GM12878 (cell line): ENCODE results near the gene THSD4. TPM values are rescaled to one million over a fixed set of nuclear protein-coding genes. Genes with fewer than 3 reads are reported as not detected.

Source experiments
- ATAC-seq: fragments of 200-7000 bp; cut with Tn5 transposase; 3 replicates; pipeline ENCODE4 v1.9.1; 2020; ENCODE audit warnings: mild to moderate bottlenecking, moderate library complexity
- BruUV-seq: library from RNA; stranded (reverse); fragments of 400-500 nt; replicated peaks from 2 replicates; lab custom pipeline; 2021; lab: Mats Ljungman, UMichigan
- CTCF ChIA-PET: fragments of 300-600 bp; sonication (Branson Sonifier 250); formaldehyde crosslinking; extraction: SDS; loops from one replicate; lab custom pipeline; 2021; ENCODE audit warnings: inconsistent platforms; lab: Yijun Ruan, JAX
- POLR2A ChIA-PET: fragments of 350-600 bp; formaldehyde crosslinking; extraction: SDS; loops from one replicate; lab custom pipeline; 2021; ENCODE audit warnings: inconsistent platforms; lab: Charles Lee
- RAD21 ChIA-PET: fragments of 300-600 bp; sonication (Branson Sonifier 250); formaldehyde crosslinking; loops from one replicate; lab custom pipeline; 2023; ENCODE audit warnings: antibody characterized with exemption; ENCODE audit not compliant: unreplicated experiment; lab: Charles Lee
- SMC1A ChIA-PET: fragments of 300-600 bp; sonication (Branson Sonifier 250); formaldehyde crosslinking; loops from one replicate; lab custom pipeline; 2023; ENCODE audit not compliant: unreplicated experiment, uncharacterized antibody; lab: Charles Lee
- DNase-seq: peaks from one replicate; pipeline ENCODE4 v3.0.0-alpha.2; 2011; ENCODE audit warnings: low read depth, low spot score
- FAIRE-seq: peaks from 3 replicates; lab custom pipeline; 2011; peaks lifted over from hg19 to GRCh38; lab: Jason Lieb, UNC
- H2AFZ ChIP-seq: 2 replicates; pipeline ENCODE4 v1.6.0; 2011; ENCODE audit warnings: low read depth, low read length, control low read depth; ENCODE audit not compliant: control insufficient read depth
- H3K27ac ChIP-seq: 2 replicates; pipeline ENCODE4 v1.5.1; 2011; ENCODE audit warnings: control low read depth; ENCODE audit not compliant: control insufficient read depth, insufficient read depth
- H3K27me3 ChIP-seq, 2 experiments: replicated peaks in 1 of 2; 2 replicates each; pipeline versions ENCODE4 v1.6.0 to v1.6.1; 2011; ENCODE audit warnings: low read length in 1 of 2; ENCODE audit not compliant: control insufficient read depth in 2 of 2, insufficient read depth in 2 of 2
- H3K36me3 ChIP-seq, 2 experiments: 2 replicates each; pipeline ENCODE4 v1.5.1; 2011; ENCODE audit warnings: low read length in 1 of 2; ENCODE audit not compliant: control insufficient read depth in 2 of 2, insufficient read depth in 2 of 2
- H3K4me1 ChIP-seq: 2 replicates; pipeline ENCODE4 v1.6.1; 2011; ENCODE audit warnings: mild to moderate bottlenecking, low read length, moderate library complexity, mixed read lengths; ENCODE audit not compliant: control insufficient read depth, insufficient read depth
- H3K4me2 ChIP-seq: 2 replicates; pipeline ENCODE4 v1.6.0; 2011; ENCODE audit warnings: control low read depth; ENCODE audit not compliant: control insufficient read depth, insufficient read depth
- H3K4me3 ChIP-seq: fragments of 200-600 bp; sonication (generic); 2 replicates; pipeline ENCODE4 v1.5.1; 2016
- H3K79me2 ChIP-seq: 2 replicates; pipeline ENCODE4 v1.6.0; 2011; ENCODE audit warnings: low read length; ENCODE audit not compliant: control insufficient read depth, insufficient read depth
- H3K9ac ChIP-seq: 2 replicates; pipeline ENCODE4 v1.8.0; 2011; ENCODE audit warnings: low read length, control low read depth, mixed read lengths; ENCODE audit not compliant: control insufficient read depth, insufficient read depth
- H3K9me3 ChIP-seq: replicated peaks from 3 replicates; pipeline ENCODE4 v1.5.1; 2011; ENCODE audit warnings: mild to moderate bottlenecking, low read length; ENCODE audit not compliant: control insufficient read depth, insufficient read depth
- H4K20me1 ChIP-seq: 2 replicates; pipeline ENCODE4 v1.6.0; 2011; ENCODE audit not compliant: control insufficient read depth, insufficient read depth
- E4F1 ChIP-seq: fragments of 450-650 bp; IDR thresholded peaks from 2 replicates; pipeline ENCODE4 v1.6.1; 2018; ENCODE audit warnings: borderline replicate concordance, mild to moderate bottlenecking; ENCODE audit not compliant: partially characterized antibody
- FOXK2 ChIP-seq: fragments of 450-650 bp; IDR thresholded peaks from 2 replicates; pipeline ENCODE4 v1.6.1; 2017; ENCODE audit warnings: mild to moderate bottlenecking, moderate library complexity
- SP1 ChIP-seq: IDR thresholded peaks from one replicate; pipeline ENCODE4 v1.6.1; 2011; ENCODE audit warnings: low read depth, low read length
- SUPT20H ChIP-seq: IDR thresholded peaks from 2 replicates; pipeline ENCODE4 v1.6.1; 2011; ENCODE audit warnings: low read depth, mild to moderate bottlenecking, low read length, moderate library complexity, borderline replicate concordance; ENCODE audit not compliant: control insufficient read depth
- TCF3 ChIP-seq: IDR thresholded peaks from 2 replicates; pipeline ENCODE4 v1.6.1; 2012; ENCODE audit warnings: low read depth, mild to moderate bottlenecking, low read length, borderline replicate concordance; ENCODE audit not compliant: insufficient read depth
- ZSCAN29 ChIP-seq: fragments of 450-650 bp; IDR thresholded peaks from 2 replicates; pipeline ENCODE4 v1.6.1; 2017; ENCODE audit warnings: mild to moderate bottlenecking, moderate library complexity
- WGBS: methylation state at CpG from one replicate; pipeline ENCODE4 v1.1.6; 2016; ENCODE audit warnings: low lambda C conversion rate; ENCODE audit not compliant: insufficient replicate concordance, insufficient coverage; ENCODE audit errors: missing lambda C conversion rate; 5-methylcytosine and 5-hydroxymethylcytosine counted together
- in situ Hi-C: fragments of 300-500 bp; cut with MboI; formaldehyde crosslinking; loops from 9 replicates; pipeline ENCODE4 v1.14.3; 2018; ENCODE audit warnings: mixed read lengths
- intact Hi-C: fragments of 100-400 bp; cut with micrococcal nuclease; formaldehyde crosslinking; loops from one replicate; pipeline ENCODE4 v1.14.2; 2022; ENCODE audit not compliant: unreplicated experiment
- polyA plus RNA-seq, 11 experiments: library from polyadenylated mRNA; depleted of rRNA in 4 of 11; unstranded in 6 of 11; stranded (reverse) in 5 of 11; fragments of >200 nt; fragmentation: Nextera tagmentation in 4 of 11; fragmentation: Illumina TruSeq in 1 of 11; extraction: Ambion mirVana in 4 of 11; extraction: Trizol in 1 of 11; gene quantifications; 1 replicate in 1 of 11; 2 replicates in 10 of 11; pipeline versions ENCODE4 v1.2.1 to v1.2.3, GENCODE V29; 2011 to 2016; ENCODE audit warnings: inconsistent platforms in 2 of 11, missing spikeins in 2 of 11, low read depth in 1 of 11
- total RNA-seq, 4 experiments: library from RNA; depleted of rRNA in 3 of 4; stranded (reverse); fragments of >200 nt in 3 of 4; fragmentation: Illumina TruSeq in 1 of 4; extraction: Trizol in 1 of 4; gene quantifications; 2 replicates each; pipeline versions ENCODE4 v1.2.1 to v1.2.3, GENCODE V29; 2013 to 2021
- TF ChIP-seq, protein P1 (sequence below): fragments of 450-650 bp; IDR thresholded peaks from 2 replicates; pipeline ENCODE4 v1.6.1; 2017; ENCODE audit warnings: mild to moderate bottlenecking, moderate library complexity

THSD4 gene
- total and polyA plus RNA-seq, 10 of the 15 experiments (the other 5 are each of a cell fraction or from before 2014, with no cell fraction given): 0.04 to 0.13 (median 0.05) TPM; not detected in 7

DNA sequence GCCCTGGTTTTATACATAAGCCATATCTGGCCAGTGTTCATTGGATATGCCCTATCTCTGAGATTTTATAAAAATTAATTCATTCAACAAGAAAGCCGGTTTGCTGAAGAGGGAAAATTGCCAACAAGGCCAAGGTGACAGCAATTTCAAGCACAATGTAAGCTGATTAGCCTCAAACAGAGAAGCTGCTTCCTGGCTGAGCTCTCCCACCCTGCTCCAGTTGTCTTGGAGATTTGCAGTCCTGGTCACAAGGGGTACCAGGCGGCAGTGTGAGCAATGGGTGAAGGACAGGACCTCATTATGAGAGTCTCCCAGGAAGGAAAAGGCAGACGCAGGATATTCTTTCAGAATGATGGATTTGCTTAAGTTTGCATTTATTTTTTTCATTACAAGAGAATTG lies 5.4 kb upstream of the THSD4 start:
- FAIRE-seq: no peak
- Histone ChIP-seq H3K27me3 (no peaks in the 10 kb centered on the region), H3K4me2 (no peak overlapping the region), H3K9me3 (no peaks in the 10 kb centered on the region; the same call in 2 of the 3 replicates), H4K20me1 (no peaks in the 10 kb centered on the region), H2AFZ (no peak overlapping the region), H3K9ac (no peak overlapping the region), H3K36me3 (no peaks in the 10 kb centered on the region), H3K27ac (no peak overlapping the region), H3K4me1 (no peaks in the 10 kb centered on the region), H3K4me3 (no peak overlapping the region)
- BruUV-seq: no TSS peak
- ChIA-PET CTCF (no interaction called here), SMC1A (no interaction called here), POLR2A (no interaction called here), RAD21 (no interaction called here)
- 46% methylated on average over 3 of the region's 3 CpGs for whole genome bisulfite sequencing
- intact Hi-C loops (no loop called here), in situ Hi-C loops (loop anchor here (25.0 kb wide), 1 partner anchor 327 kb away; no protein-coding TSS in a partner anchor)
- no peak for DNase-seq
- TF ChIP-seq, protein P1, sequence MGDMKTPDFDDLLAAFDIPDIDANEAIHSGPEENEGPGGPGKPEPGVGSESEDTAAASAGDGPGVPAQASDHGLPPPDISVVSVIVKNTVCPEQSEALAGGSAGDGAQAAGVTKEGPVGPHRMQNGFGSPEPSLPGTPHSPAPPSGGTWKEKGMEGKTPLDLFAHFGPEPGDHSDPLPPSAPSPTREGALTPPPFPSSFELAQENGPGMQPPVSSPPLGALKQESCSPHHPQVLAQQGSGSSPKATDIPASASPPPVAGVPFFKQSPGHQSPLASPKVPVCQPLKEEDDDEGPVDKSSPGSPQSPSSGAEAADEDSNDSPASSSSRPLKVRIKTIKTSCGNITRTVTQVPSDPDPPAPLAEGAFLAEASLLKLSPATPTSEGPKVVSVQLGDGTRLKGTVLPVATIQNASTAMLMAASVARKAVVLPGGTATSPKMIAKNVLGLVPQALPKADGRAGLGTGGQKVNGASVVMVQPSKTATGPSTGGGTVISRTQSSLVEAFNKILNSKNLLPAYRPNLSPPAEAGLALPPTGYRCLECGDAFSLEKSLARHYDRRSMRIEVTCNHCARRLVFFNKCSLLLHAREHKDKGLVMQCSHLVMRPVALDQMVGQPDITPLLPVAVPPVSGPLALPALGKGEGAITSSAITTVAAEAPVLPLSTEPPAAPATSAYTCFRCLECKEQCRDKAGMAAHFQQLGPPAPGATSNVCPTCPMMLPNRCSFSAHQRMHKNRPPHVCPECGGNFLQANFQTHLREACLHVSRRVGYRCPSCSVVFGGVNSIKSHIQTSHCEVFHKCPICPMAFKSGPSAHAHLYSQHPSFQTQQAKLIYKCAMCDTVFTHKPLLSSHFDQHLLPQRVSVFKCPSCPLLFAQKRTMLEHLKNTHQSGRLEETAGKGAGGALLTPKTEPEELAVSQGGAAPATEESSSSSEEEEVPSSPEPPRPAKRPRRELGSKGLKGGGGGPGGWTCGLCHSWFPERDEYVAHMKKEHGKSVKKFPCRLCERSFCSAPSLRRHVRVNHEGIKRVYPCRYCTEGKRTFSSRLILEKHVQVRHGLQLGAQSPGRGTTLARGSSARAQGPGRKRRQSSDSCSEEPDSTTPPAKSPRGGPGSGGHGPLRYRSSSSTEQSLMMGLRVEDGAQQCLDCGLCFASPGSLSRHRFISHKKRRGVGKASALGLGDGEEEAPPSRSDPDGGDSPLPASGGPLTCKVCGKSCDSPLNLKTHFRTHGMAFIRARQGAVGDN: no peak
- no peak for TF ChIP-seq E4F1
- no peak for TF ChIP-seq FOXK2
- no peak for TF ChIP-seq TCF3
- TF ChIP-seq ZSCAN29: no peak
- no peak for TF ChIP-seq SP1
- no peak for TF ChIP-seq SUPT20H
- TF ChIP-seq, all 136 proteins: peak for 0
- no peaks in the 10 kb centered on the region for H3K79me2 ChIP-seq
- ATAC-seq: no peak
